ENCODE measurements around the gene EML1.

Gene EML1

DNA sequence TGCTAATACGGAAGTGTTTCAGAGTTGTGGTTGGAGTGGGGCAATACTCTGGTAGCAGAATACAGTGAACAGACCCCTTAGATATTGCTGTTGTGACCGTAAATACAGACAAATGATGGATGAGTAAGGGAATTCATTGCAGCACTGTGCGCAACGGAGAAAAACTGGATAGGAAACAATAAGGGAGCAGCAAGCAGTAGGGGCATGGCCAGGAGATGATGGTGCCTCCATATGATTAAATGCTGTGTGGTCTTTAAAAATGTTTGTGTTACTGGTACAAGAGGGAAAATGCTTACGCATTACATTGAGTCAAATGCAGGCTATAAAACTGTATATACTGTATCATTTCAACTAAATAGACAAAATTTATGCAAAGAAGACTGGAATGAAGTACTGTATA is 61.6 kb downstream of the EML1 start:
- TF ChIP-seq, protein P1, sequence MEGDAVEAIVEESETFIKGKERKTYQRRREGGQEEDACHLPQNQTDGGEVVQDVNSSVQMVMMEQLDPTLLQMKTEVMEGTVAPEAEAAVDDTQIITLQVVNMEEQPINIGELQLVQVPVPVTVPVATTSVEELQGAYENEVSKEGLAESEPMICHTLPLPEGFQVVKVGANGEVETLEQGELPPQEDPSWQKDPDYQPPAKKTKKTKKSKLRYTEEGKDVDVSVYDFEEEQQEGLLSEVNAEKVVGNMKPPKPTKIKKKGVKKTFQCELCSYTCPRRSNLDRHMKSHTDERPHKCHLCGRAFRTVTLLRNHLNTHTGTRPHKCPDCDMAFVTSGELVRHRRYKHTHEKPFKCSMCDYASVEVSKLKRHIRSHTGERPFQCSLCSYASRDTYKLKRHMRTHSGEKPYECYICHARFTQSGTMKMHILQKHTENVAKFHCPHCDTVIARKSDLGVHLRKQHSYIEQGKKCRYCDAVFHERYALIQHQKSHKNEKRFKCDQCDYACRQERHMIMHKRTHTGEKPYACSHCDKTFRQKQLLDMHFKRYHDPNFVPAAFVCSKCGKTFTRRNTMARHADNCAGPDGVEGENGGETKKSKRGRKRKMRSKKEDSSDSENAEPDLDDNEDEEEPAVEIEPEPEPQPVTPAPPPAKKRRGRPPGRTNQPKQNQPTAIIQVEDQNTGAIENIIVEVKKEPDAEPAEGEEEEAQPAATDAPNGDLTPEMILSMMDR (conservative IDR thresholded peaks at IDR 0.05), result no peak
- no peak for TF ChIP-seq ZFX (IDR thresholded peaks at IDR 0.05)
- no peak overlapping the region for H3K27ac ChIP-seq

DNA sequence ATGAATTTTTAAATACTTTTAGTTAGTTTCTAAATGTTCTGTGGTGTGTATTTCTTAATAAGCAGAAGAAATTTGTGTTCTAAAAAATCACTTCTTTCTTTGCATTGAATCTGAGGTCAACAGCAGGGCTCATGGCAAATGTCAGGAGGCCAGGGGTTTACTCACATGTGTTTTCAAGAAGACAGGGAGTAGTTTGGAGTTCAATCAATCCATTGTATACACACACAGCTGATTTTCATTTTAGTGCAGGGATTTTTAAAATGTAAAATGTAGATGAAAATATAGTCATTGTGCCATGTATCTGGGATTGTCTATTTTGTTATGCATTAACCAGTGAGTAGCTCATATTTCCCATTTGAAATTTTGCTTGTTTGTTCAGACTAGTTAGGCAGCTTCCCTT is 62.1 kb downstream of the EML1 start:
- no peak overlapping the region for H3K27ac ChIP-seq
- TF ChIP-seq, protein P1 (conservative IDR thresholded peaks at IDR 0.05), result no peak
- TF ChIP-seq ZFX (IDR thresholded peaks at IDR 0.05), result no peak

DNA sequence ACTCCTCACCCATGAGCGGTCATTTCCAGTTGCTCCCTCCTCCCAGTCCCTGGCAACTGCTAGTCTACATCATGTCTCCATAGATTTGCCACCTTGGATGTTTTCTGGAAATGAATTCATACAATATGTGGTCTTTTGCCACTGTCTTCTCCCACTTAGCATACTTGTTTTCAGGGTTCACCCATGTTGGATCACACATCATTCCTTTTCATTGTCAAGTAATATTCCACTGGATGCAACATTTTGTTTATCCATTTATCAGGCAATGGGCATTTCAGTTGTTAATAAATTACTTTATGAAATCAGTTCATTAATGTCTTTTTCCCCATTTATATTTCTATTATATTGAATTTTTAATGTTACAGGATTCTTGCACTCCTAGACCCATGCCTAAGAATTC is 64.3 kb downstream of the EML1 start:
- H3K27ac ChIP-seq, result no peak overlapping the region

DNA sequence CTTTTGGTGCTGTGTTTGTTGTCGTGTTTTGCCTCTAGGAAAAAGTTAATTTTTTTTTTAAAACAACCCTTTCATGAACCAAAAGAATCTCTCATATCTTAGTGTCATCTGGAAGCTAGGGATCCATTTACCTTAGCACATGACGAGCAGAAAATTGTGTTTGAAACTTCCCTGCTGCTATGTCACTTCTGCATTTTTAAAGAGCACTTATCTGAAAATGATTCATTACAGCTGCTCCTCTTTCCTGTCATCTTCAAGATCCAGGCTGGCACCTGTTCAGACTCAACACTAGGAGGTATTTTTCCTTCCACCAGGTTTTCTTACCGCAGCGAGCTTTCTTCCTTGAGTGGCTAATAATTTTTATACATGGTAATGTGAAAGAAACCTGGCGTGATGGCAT is 67.0 kb downstream of the EML1 start:
- no peak overlapping the region for H3K27ac ChIP-seq
- TF ChIP-seq, protein P1 (conservative IDR thresholded peaks at IDR 0.05), result no peak
- no peak for TF ChIP-seq ZFX (IDR thresholded peaks at IDR 0.05)

More for the DNA sequence above, 64.3 kb downstream of the EML1 start:
- no peak for TF ChIP-seq ZFX (IDR thresholded peaks at IDR 0.05)
- TF ChIP-seq, protein P1 (conservative IDR thresholded peaks at IDR 0.05), result no peak

DNA sequence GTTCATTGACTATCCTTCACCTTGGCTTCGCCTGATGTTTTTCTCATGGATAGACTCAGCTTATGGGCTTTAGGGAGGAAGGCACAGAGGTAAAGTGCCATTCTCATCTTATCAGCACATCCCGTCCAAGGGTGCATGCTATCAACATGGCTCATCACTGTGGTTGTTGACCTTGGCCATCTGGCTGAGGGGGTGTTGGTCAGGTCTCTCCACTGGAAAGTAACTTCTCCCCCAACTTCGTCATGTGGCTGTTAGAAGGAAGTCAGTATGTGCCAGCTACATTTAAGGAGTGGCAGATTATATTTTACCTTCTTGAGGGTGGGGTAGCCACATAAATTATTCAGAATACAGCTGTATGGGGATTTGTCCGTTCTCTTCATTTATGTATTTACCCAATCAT is 68.9 kb downstream of the EML1 start:
- TF ChIP-seq, protein P1 (conservative IDR thresholded peaks at IDR 0.05), result no peak
- TF ChIP-seq ZFX (IDR thresholded peaks at IDR 0.05), result no peak
- H3K27ac ChIP-seq, result peak overlapping the region; percentile 70; the same call in 1 of the 2 replicates

DNA sequence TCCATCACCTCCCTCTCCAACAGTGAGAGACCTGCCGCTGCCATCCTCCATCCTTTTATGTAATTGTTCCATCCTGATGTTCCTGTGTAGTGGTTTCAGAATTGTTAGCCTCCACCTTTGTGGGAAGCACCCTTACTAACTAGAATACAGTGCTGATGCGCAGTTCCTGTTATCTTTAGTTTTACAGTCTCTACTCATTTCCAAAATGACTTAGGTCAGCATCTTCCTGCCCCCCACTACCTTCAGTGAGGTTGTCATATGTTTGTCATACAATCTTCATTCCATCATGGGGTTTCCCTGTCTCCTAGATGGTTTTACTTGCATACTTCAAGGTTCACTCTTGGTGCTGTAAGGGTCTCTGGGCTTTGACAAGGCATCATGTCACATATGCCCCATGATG is 69.8 kb downstream of the EML1 start:
- peak overlapping the region; percentile 70 for H3K27ac ChIP-seq
- no peak for TF ChIP-seq ZFX (IDR thresholded peaks at IDR 0.05)
- TF ChIP-seq, protein P1 (conservative IDR thresholded peaks at IDR 0.05), result no peak

DNA sequence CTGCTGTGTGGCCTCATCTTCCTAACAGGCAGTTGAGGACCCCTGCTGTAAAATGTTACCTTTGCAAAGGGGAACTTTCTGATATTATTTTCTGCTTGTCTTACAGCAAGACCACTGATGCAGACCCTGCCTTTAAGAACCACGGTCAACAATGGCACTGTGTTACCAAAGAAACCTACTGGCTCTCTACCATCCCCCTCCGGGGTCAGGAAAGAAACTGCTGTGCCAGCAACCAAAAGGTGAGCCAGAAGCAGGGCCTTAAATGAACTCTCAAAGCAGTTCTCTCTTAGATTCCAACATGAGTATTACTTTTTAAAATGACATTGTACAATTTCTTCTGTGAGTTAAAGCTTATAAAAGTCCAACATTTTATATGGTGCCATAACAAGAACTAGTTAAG is 72.2 kb downstream of the EML1 start:
- H3K27ac ChIP-seq, result no peak overlapping the region
- TF ChIP-seq ZFX (IDR thresholded peaks at IDR 0.05), result no peak
- TF ChIP-seq, protein P1 (conservative IDR thresholded peaks at IDR 0.05), result no peak

Data from C4-2B (cell line).